Activated naive CD4-positive, alpha-beta T cell (primary cell): ENCODE results near the gene RPL3.
A peak's percentile ranks its signal among the peaks of the same experiment; 100 is the strongest.

Experiments used
- DNase-seq, 4 experiments: peaks; one replicate each; lab custom pipeline; 2025; lab: John Stamatoyannopoulos, UW

RPL3 gene

DNA sequence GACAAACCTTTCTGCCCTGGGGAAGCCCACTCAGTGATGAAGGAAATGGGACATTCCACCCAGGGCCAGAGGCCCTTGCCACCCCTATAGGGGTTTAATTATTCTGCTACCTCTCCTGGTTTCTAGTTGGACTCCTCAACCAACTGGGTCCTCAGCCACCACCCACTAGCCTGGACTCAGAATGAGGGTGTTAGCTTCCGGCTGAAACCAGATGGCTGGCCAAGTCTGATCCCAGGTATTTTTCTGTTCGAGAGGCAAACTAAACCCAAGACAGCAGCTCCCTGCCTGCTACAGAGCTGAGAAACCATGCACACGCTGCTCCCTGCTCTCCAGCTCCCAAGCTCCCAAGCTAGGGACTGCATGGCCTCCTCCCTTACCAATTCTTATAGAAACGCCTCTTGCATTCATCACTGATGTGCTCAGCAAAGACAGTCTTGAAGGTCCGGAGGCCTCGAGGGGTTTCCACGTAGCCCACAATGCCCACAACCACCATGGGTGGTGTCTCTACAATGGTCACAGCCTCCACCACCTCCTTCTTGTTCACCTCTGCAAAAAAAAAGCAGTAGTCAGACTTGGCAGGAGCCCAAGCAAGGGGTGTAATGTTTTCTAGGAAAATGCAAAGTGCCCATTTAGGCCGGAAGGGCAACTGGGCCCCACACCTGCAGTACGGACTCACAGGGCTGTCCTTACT is 2.2 kb downstream of the RPL3 start:
- no peak for DNase-seq

DNA sequence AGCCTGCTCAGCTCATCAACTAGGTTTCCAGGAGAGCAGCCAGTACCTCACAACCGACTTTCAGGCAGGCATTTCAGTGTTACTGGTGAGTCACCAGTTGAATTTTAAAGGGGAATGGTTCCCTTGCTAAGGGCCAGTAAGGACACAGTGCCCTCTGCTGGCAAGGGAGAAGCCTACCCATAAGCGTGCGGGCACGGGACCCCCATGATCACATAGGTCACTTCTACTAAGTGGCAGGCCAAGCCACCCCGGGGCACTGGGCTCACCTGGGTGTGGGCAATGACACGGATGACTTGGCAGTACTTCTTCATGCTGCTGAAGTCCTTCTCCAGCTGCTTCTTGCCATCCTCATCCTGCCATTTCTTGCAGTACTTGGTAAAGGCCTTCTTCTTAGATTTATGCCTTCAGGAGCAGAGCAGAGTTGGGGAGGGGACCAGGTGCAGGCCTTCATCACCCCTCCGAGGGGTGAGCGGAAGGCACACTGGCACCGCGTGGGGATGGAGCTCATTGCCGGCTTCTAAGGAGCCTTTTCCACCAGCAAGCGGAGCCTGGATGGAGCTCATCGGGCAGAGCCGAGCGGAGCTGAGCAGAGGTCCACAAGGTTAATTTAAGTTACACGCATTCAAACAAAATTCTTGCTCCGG is 2.9 kb downstream of the RPL3 start:
- peak; percentile 43 to 57 (median 55) for DNase-seq

DNA sequence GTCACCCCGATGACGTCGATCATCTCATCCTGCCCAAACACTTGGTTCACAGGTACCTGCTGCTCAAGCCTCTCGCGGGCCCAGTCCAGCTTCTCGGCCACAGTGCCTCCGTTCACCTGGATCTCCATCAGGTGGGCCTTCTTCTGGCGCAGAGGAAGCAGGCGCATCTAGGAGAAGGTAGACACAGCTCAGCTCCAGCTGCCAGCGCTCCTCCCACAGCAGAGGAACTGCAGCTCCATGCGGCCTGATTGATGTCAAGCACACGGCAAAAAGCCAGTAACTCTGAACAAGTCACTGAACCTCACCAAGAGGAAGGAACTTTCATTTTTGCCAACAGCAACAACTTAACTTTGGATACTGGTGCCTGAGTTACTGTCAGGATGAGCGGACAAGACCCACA is 4.0 kb downstream of the RPL3 start:
- no peak for DNase-seq

DNA sequence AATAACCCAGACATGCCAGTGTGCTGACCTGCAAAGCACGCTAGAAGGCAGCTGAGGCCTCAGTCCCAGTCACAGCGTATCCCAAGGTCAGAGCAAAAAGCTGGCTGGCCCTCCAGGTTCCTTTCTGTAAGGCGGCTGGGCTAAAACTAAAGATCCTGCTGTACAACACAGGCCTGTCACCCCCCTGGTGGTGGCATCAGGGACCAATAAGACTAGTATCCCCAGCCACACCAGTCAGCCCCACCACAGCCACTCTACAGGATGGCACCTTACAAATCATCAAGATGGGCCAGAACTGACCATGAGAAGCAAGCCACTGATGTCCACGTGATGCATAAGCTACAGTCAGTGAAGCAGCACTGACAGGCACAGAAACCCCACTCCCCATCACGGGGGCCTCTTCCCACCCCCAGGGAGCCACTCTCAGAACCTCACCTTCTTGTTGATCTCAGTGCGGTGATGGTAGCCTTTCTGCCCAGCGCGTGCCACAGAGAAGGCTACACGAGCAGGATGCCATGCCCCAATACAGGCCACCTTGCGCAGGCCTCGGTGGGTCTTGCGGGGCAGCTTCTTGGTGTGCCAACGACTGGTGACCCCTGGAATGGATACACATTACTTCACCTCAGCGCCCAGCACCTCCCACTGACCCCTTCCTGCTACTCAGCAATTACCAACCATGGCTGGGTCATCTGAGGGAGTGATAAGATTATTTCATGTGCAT is 5.0 kb downstream of the RPL3 start:
- DNase-seq = no peak

DNA sequence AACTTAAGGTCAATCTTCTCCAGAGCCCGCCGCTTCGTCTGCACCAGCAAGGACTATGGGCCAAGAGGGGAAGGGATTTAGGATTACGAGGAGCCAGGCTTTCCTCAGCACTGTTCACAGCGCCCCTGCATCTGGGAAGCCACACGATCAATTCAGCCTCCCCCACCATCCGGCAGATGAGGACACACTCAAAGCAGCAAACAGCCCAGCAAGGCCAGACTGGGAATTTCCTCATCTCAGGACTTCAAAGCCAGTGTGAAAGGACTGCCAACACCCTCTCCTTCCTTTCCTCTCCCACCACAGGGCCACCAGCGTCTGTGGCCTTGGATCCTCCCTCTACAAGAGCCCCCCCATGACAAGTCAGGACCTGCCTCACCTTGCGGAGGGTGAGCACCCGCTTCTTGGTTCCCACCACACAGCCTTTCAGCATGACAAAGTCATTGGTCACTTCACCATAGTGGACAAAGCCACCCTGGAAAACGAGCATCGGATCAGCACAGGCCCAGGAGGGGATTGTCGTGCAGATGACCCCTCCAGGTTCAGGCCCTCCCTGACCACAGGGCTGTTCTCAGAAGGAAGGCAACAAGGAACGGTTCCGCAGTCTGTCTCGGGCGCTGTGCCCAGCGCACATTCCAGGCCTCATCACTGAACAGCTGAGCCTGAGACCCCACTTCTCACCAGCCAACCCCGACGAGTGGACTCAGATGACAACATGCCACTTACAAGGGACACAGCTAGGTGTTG is 6.0 kb downstream of the RPL3 start:
- DNase-seq = no peak

DNA sequence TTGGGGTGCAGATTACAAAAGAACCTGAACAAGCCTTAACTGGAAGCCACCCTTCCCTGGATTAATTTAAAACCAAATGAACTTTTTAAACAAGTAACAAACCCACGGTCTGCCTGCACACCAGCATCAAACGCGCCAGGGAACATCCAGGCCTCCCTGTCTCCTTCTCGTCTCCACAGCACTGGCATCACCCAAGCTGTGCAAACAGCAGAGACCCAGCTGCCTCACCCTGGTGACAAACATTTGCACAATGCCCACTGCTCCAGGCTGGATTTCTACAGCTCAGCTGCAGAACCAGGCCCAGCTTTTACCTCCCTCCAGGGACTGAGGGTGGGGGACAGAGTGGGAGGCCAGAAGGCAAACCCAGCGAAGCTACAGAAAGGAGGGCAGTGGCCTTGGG is 7.0 kb downstream of the RPL3 start:
- no peak for DNase-seq

DNA sequence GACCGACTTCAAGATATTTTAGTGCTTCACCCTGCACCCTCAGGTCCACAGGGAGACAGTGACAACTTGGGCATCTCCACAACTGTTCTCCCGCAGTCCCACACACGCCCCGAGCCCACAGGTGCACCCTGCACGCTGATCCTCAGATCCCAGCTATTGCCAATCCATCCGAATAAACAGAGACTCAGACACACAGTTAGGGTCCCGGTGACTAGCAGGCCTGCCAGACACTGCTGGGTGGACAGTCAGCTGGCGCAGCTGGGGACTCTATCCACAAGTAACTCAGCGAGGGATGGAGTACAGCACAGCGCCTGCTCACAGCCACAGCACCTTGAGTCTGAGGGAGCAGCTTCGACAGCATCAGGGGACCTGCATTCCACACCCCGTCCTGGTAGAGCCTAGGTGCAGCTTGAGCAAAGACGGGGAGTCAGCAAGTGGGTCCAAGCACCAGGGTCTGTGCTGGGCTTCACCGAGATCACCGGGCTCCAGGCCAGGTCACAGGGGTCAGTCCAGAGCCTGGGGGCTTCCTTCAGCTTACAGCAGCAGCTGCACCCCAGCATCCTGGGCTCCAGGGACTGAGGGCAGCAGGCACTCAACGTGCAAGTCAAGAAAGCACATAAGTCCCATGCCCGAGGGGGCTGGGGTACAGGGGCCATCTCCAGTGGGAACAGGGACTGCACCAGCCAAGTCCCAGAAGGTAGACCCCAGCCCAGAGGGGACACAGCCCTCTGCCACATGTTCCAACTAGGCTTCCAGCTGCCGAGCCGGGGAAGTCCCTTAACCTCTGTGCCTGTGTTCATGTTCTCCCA is 7.6 kb downstream of the RPL3 start:
- DNase-seq = peak in 1 of 4 experiments; percentile 31

DNA sequence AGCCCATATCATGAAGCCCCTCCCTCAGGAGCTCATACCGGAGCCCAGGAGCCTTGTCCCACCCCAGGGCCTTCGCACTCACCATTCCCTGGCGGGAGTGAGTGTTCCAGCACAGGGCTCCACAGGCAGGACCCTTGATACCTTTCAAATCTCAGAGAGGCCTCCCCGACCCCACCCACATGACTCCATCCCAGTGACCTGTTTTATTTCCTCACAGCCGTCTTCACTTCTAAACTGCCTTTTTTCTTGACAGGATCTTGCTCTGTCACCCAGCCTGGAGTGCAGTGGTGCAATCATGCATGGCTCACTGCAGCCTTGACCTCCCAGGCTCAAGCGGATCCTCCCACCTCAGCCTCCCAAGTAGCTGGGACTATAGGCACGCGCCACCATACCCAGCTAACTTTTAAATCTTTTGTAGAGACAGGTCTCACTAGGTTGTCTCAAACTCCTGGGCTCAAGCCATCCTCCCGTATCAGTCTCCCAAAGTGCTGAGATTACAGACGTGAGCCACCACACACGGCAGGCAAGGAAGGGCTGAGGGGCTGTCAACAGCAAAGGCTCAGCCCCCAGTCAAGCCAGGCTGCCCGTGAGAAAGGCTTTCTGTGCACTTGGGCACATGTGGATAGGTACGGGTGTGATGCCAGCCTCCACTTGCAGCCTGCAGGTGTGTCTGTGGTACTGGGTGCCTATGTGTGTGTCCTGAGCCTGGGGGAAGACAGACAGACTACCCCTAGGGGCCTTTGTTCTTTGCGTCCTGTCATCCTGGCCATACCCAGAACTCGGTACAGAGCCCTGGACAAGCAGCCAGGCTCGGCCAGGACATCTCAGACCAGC is 9.3 kb downstream of the RPL3 start:
- DNase-seq = no peak

DNA sequence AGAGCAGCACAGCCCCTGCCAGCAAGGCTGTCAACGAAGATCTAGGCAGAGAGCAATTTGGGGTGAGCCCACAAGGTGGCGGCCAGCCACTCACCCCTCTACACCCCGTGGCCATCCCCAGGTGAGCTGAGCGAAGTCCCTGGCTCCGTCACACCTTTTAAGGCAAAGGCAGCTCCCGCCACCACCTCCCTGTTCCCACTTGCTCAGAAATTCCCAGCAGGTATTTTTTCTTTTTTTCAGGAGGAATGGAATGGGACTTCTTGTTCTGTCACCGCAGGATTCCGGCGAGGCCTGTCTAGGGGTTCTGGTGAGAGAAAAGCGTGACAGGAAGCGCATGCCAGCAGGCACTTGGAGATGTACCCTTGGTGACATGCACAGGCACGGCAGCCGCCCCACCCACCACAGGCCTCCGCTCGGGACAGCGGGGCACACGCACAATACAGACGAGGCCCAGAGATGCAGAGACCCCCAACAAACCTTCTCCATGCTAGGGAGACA is 10.0 kb downstream of the RPL3 start:
- DNase-seq = no peak

DNA sequence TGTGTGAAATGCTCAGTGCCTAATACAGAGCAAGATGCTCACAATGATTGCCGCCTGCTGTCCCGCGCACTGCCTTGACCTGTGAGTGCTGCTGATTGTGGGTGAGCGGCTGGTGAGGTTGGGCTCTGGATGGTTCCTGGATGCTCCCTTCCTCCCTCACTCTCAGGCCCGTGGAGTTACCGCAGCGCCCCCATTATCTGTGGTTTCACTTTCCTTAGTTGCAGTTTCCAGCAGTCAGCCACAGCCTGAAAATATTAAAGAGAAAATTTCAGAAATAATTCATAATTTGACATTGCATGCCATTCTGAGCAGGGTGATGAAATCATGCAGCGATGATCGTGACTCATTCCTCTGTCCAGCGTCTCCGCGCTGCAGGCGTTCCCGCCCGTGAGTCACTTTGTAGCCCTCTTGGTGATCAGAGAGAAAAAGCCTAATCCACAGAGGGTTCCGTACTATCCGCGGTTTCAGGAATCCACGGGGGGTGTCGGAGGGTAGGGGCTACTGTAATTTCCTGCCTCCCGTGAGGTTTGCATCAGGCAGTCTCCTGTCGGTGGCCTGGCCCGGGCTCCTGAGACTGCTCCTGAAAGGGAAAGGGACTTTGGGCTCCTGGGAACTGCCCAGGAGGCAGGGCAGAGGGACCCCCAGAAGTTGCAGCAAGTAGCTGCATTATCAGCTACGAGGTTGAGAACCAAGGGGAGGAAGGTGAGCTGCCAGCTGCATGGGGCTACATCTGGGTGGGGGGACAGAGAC is 10.6 kb downstream of the RPL3 start:
- DNase-seq = no peak

DNA sequence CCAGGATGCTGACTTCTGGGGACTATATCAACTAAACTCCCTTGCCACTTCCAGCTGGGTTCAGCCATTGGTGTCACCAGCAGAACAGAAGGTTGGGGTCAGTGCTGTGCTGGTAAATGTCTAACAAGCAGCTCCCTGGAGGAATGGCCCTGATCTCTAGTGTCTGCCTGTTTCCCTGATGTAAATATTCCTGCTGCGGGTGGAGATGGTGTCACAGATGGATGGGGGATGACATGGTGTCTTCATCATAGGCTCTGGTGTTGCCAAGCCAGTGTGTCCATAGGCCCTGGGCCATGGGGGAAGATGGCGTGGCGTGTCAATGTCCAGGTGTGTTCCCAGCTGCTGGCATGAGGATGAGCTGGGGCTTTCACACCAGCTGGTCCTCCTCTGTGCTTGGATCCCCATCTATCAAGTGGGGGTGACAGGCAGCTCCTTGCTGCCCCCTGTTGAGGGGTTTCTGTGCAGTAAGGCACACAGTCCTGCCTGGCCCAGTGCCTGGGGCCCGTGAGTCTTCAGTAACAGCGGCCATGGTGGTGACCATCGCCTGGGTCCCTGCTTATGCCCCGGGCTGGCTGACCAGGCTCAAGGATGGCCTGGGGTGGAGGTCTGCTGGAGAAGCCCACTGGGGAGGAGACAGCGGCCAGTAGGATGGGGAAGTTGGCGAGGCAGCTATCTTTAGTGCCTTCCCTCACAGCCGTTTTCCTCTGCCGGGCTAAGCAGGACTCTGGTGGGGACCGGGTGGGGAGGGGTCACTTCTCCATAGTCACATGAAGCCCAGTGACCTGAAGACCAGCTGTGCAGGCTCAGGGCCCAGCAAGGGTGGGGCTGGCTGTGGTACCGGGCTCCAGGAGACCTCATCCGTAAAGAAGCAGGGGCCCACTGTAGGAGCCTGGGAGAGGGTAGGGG is 12.7 kb downstream of the RPL3 start:
- DNase-seq = peak in 2 of 4 experiments; percentile 20 to 43

DNA sequence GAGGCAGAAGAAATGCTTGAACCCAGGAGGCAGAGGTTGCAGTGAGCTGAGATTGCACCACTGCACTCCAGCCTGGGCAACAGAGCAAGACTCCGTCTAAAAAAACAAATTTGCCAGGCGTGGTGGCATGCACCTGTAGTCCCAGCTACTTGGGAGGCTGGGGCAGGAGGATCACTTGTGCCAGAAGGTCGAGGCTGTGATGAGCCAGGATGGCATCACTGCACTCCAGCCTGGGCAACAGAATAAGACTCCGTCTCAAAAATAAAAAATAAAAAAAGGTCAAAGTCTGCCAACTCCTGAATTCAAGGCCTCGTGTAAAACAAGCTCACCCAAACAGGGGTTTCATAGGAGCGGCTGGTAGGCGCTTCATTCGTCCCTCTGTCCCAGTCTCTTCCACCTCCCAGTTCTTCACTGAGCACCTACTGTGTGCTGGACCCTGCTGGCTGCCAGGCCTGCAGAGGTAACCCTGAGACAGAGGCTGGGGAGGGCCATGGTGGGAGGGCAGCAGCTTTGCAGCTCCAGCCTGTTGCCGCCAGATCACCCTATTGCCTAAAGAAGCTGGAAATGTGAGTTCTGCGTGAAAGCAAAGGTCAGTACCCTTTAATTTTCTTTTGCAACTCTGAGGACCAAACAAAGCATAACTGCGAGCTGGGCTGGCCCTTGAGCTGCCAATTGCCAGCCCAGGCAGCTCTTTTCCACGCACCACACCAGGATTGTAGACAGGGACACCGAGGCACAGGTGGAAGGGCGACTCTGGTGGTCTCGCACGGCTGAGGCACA is 15.3 kb downstream of the RPL3 start:
- no peak for DNase-seq

DNA sequence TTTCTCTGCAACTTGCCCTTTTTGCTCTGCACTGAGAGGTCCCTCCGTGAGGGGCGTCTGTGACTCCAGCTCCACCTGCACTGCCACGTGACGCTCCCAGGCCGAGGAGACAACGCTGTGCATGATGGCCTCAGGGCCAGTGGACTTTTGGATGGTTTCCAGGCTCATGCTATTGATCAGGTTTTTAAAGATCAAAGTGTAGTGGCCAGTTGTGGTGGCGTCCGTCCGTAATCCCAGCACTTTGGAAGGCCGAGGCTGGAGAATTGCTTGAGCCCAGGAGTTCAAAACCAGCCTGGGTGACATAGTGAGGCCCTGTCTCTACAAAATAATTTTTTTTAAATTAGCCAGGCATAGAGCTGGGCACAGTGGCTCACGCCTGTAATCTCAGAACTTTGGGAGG is 16.1 kb downstream of the RPL3 start:
- no peak for DNase-seq

DNA sequence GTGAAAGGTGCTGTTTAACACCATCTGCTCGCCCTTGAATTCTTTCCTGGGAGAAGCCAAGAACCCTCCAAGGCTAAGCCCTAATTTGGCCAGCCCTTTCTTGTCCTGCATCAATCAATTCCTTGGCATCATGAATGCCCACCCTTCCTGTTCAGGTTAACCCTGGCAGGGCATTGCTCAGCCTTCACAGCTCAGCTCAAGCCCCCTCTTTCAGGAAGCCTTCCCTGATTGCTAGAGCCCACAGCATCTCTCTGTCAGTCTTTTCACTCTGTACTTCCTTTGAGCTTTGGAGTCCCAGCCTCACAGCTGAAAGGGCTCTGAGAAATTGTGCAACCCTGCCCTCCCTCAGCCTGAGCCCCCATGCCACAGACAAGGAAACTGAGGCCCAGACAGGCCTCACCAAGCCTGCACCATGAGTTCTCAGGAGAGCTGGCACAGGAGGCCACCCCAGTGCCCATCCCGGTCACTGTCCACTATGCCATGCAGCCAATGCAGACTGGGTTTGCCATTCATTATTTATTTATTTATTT is 16.9 kb downstream of the RPL3 start:
- DNase-seq = no peak

DNA sequence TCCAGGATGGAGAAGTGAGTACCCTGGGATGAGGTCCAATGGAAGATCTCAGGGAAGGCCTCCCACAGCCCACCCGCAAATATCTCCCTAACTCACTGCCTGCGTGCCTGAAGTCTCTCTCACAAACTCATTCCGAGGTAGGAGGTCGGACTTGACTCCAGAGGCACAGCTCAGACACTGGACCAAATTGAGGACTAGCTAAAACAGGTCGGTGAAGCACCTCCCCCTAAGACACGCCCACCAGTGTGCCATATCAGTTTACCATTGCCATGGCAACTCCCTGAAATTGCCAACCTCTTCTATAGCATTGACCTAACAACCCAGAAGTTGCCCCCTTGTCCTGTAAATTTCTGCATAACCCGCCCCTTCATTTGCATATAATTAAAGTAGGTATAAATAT is 17.5 kb downstream of the RPL3 start:
- DNase-seq = no peak

DNA sequence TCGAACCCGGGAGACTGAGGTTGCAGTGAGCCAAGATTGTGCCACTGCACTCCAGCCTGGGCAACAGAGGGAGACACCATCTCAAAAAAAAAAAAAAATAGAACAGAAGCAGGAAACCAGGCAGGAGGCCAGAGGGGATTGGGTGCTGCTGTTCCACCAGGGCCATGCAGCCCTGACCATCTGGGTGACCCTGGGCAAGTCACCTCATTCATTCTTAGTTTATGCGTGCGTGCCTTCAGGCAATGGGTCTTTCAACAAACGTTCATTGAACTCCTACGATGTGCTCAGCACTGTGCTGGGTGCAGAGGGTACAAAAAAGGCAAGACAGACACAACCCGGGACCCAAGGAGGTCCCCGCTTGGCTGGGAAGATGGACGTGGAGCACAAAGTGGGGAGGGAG is 18.3 kb downstream of the RPL3 start:
- DNase-seq = no peak

DNA sequence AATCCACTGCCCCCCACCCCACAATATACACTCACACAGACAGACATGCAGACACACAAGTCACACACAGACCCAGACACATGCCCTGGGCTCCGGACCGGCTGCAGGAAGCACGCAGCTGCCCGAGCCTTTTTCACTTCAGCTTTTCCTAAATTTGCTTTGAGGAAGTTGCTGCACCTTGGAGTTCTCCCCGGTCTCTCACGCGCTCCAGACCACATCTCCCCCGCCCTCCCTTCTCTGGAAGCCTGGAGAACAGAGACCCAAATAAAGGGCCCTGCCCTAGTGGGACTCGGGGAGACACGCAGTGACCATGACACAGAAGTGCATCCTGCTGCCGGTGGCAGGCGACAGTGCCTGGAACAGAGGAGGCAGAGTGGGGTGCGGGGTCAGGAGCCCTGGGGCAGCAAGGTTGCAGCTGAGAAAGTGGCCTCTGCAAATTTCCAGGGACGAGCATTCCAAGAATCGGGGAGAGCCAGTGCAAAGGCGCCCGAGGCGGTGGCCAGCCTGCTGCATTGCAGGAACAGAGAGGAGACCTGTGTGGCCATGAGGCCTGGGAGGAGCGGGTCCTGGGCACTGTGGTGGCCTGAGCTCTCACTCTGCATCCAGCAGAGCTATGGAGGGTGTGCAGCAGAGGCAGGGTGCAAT is 19.1 kb downstream of the RPL3 start:
- DNase-seq = no peak
